ENCODE results near the gene LRRTM4.
"Not testable (repeated sequence)": the region's sequence is repeated elsewhere in the genome, so short reads cannot be mapped to it uniquely, and the experiment has no call there.

LRRTM4 gene

GRCh38 chr2:76862901-76863300 is 659.3 kb downstream of the LRRTM4 start:
- DNase-seq (ENCODE audit: low spot score), result no peak

DNA sequence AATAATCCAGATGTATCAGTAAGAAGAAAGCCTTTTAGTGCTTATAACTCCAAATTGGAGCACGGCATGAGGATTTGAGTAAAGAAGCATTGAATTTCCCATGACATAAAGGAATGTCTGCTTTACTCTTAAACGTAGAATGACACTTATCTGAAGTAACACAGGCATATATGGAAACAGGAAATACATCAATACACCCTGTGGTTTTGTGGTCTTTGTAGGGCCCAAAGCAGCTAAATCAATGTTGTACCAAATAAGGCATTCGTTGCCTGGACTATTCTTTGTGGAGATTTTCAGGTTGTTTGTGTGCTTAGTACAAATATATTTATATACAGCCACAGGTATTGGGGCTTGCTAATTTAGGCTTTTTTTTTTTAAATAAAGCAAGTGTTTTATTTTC is 660.5 kb downstream of the LRRTM4 start:
- no peak for DNase-seq (ENCODE audit: low spot score)

DNA sequence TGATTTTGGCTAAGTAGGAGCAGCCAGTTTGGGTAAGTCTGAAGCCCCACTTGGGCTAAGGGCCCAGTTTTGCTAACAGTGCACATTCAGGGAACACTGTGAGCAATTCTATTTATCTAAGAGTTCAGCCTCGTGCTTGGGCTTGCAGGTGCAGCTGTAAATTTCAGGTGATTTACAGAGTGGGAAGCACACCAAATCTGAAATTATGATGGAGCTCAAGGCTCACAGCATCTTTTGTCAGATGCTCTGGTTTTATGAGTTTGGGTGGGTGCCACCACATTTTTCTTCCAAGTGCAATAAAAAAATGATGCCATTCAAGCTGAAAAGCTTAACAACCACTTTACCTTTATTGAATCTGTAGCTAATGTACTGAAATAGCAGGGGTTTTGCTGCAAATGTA is 671.2 kb downstream of the LRRTM4 start:
- DNase-seq (ENCODE audit: low spot score), result no peak

DNA sequence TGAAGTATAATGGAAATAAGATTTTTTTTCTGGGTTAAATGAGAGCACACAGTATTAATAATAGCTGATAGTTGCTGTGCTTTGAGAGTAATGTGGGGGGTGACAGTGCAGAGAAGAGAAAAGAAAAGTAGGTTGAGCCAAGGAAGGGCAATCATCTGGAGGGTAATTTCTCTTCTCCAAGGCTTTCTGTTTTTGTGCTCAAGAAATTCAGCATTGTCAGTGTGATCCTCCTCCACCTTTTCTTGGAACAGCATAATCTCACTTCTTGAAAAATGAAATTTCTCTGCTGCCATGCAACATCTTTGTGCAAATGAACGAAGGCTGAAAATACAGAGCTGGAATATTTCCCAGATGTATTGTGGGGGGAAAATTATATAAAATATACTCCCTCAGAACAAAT is 673.1 kb downstream of the LRRTM4 start:
- DNase-seq (ENCODE audit: low spot score), result no peak

- DNase-seq (ENCODE audit: low spot score), result no peak
Observed at GRCh38 chr2:76839826-76840225, 682.4 kb downstream of the LRRTM4 start.

DNA sequence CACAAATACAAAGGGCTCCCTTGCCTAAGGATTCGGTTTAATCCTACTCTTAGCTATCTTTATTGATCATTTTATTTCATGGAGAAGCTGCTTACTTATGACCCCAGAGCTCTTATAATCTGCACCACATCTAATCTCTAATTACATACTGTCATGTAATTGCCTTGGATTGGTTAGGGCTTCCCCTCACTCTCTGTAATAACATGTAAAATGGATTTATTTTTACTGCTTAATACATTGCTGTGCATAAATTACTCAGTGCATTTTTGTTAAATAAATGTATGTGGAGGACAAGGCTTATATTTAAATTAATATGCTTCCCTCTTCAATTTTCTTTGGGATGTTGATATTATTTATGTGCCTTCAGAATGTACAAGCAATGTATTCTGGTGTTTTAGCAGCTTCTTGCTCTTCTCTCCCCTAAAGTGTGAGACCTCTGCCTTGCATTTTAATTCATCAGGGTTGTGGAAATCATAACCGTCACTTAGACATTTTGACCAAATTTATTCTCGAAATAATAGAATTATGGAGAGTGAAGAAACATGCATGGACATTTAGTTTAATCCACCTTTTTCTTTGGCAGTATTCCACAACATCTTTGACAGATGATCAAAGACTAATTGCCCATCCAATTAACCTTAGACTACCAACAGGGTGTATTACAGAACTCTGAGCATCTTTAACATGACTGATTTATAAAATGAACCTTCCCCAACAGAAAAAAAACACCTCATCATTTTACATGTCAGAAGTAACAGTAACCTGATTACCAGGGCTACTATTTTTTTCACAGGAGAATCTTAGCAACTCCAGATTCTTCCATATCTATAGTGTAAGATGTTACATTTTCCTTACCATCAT is 692.6 kb downstream of the LRRTM4 start:
- DNase-seq (ENCODE audit: low spot score), result no peak

- no peak for DNase-seq (ENCODE audit: low spot score)
Observed at GRCh38 chr2:76826691-76827090, 695.5 kb downstream of the LRRTM4 start.

- DNase-seq (ENCODE audit: low spot score), result no peak
Observed at GRCh38 chr2:76825140-76825970, 696.8 kb downstream of the LRRTM4 start.

DNA sequence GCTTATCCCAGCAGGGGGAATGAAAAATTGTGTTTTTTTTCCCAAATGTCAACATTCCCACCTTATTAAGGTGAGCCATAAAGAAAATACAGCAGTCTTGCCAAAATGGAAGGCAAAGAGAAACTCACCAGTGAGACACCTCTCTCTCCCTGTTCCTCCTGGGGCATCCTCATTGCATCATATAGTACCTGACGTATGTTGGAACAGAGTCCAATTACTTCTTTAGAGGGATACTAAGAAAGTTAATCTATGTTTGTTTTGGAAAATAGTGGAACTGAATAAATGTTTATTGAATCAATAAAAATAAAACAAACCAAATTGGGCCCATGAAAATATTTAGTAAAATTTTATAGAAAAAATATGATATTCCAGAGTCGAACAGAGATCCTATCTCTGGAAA is 700.4 kb downstream of the LRRTM4 start:
- no peak for DNase-seq (ENCODE audit: low spot score)

DNA sequence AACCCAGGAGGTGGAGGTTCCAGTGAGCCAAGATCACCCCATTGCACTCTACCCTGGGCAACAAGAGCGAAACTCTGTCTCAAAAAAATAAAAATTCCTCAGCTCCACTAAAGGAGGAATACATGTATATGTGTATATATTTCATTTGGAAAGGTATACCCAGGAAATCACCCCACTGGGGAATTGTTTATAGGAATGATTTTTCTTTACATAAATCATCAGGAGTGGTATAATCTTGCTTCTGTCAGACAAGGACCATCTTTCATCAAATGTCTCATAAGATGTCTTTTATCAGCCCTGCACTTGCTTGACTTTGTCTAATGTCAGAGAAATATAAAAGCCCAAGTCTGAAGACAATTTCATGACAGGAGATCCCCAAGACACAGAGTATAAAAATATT is 709.1 kb downstream of the LRRTM4 start:
- no peak for DNase-seq (ENCODE audit: low spot score)

GRCh38 chr2:76812156-76812555 is 710.0 kb downstream of the LRRTM4 start:
- no peak for DNase-seq (ENCODE audit: low spot score)

DNA sequence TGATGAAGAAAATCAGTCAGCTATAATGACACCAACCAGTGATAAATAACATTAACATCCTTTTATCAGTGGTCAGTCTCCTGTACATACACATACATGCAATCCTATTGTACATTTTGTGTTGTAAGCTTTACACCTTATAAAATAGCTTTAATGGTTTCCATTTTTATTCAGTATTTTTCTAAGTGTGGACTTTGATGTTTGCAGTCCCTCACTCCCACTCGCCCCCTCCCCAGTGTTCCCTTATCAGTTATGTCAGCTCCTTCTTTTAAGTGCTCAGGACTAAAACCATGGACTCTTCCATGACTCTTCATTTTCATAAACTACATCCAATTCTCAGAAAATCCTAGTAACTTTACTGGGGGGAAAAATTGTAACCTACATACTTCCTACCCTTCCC is 713.0 kb downstream of the LRRTM4 start:
- no peak for DNase-seq (ENCODE audit: low spot score)

DNA sequence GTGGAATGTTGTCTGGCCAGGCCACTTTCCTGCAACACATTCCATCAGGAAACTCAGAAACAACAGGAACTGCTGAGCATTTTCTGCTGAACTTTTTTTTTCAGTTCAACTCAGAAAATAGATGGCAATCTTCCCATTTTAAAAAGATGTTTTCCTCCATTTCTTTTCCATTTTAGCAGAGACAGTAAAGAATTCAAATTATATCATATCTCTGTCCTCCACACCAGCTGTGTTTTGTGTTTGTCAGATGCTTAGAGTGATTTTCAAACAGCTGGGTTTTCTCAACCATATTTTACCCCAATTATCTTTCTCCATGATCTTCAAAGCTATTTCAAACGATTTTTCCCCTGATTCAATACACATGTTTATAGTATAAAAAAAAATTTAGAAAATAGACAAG is 713.4 kb downstream of the LRRTM4 start:
- DNase-seq (ENCODE audit: low spot score), result no peak

GRCh38 chr2:76793647-76794334 is 728.4 kb downstream of the LRRTM4 start:
- DNase-seq (ENCODE audit: low spot score), result no peak

DNA sequence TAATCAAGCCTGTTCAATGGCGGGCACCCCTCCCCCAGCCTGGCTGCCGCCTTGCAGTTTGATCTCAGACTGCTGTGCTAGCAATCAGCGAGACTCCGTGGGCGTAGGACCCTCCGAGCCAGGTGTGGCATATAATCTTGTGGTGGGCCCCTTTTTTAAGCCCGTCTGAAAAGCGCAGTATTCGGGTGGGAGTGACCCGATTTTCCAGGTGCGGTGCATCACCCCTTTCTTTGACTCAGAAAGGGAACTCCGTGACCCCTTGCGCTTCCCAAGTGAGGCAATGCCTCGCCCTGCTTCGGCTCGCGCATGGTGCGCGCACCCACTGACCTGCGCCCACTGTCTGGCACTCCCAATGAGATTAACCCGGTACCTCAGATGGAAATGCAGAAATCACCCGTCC is 740.9 kb downstream of the LRRTM4 start:
- DNase-seq (ENCODE audit: low spot score), result not testable (repeated sequence)

DNA sequence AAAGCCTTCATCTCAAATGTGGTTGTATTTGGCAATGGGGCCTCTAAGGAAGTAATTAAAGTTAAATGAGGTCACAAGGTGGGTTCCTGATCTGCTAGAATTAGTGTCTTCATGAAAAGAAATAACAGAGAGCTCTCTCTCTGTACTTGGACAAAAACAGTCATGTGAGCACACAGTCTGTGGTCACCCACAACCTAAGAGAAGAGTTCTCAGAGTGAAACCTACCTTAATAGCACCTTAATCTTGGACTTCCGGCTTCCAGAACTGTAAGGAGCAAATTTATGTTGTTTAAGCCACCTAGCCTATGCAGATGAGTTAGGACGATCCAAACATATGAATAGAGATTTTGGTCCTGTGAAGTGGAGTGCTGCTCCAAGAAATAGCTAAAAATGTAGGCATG is 758.9 kb downstream of the LRRTM4 start:
- no peak for DNase-seq (ENCODE audit: low spot score)

DNA sequence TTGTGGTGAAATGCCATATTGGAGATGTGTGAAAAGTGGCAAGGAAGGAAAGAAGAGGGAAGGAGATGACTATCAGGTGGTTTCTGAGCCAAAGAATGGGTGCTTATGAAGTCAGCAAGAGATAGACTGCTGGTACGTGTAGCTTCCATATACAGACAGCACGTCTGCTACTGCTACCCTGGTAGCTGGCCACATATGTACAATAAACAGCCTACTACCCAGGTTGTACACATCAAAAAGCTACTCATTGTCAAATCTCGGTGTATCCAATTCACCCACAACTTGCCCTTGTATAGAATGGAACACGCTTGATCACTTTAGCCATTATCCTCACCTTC is 761.8 kb downstream of the LRRTM4 start:
- no peak for DNase-seq (ENCODE audit: low spot score)

DNA sequence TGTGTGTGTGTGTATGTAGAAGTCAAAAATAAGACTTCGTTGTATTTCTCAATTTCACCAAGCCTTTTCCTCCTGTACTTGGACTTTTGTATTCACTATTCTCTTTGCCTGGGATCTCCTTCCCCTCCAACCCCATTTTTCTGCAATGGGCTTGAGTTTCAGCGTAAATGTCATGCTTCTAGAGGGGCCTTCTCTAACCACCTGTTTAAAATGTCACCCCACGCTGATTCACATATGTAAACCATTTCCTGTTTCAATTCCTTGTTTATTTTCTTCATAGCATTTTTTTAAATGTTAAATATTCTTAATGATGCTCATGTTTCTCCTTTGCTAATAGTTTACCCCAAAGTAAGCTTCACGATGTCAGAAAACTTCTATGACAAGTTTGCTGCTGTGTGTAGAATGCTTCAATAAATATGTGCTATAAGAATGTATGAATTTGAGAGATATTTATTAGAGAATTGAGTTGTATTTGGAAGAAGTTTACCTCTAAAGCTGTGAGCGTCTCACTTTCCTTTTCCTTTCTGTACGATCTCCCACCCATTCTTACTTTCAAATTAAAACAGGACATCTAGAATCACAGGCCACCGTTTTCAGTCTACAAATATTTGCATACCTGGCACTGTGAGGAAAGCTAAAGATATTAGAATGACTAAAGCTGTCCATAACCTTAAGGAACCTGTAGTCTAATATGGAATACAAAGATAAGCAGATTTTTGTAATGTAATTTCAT is 762.4 kb downstream of the LRRTM4 start:
- DNase-seq (ENCODE audit: low spot score), result no peak

DNA sequence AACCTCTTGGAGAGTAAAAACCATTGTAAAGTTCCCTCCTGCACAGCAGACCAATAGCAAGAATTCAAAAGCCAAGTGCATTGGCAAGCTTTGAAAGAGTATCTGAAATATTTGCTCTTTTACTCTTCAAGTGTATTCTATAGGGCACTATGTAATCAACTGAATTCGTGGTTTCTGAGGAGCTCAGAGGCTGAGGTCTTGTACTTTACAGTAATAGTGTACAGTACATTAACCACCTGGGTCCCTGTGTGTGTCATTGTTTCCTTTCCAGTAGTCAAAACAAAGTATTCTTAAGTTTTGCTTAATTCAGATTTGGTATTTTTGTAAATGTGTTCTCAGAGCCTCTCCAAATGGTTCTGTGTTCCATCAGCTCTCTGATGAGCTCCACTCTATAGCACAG is 769.7 kb downstream of the LRRTM4 start:
- no peak for DNase-seq (ENCODE audit: low spot score)

- no peak for DNase-seq (ENCODE audit: low spot score)
Observed at GRCh38 chr2:76749858-76750257, 772.3 kb downstream of the LRRTM4 start.

DNA sequence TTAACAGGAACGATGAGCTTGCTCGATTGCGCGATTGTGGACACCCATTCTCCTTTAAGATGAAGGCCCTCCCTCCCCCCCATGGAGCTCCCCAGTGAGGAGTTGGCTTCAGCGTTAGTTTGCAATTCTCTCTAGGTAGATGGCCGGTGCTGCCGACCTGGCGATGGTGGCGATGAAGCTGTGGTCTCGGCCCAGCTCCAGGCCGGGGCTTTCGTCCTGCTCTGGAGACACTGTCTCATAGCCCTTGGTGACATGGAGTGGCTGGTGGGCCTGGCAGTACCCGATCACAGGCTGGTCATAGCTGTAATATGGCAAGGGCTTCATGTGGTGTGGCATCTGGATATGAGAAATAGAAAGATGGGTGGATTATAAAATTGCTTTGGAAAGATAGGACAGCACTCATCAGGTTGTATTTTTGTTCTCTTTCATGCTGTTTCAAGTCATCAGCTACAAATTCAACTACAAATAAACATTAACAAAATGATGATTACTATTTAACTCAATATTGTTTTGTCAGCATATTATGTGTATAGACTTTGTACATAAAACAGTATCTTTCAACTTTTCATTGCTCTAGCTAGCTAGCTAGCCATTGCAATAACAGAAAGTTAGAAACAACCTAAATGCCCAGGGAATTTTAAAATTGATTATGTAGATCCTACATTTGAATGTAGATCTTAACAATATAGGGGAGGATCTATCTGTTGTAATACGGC is 773.4 kb downstream of the LRRTM4 start:
- no peak for DNase-seq (ENCODE audit: low spot score)

GRCh38 chr2:76745605-76746004 is 776.6 kb downstream of the LRRTM4 start:
- no peak for DNase-seq (ENCODE audit: low spot score)
